IMR-90 (cell line): ENCODE data around the gene SLC6A20.

ENCODE experiments used
- BHLHE40 ChIP-seq: fragments of 150-350 bp; IDR thresholded peaks from 2 replicates; pipeline ENCODE4 v1.6.1; 2016; ENCODE audit warnings: mild to moderate bottlenecking, low read depth, low read length
- CEBPB ChIP-seq: IDR thresholded peaks from 2 replicates; pipeline ENCODE4 v1.6.1; 2012; ENCODE audit warnings: low read depth, low read length, improper control_type of control experiment
- CHD1 ChIP-seq: IDR thresholded peaks from 2 replicates; pipeline ENCODE4 v1.6.1; 2012; ENCODE audit warnings: low read depth, low read length, improper control_type of control experiment
- CTCF ChIP-seq: conservative IDR thresholded peaks from 2 replicates; pipeline ENCODE4 v1.5.1; 2012; ENCODE audit warnings: mild to moderate bottlenecking, low read depth, low read length, improper control_type of control experiment
- ELK1 ChIP-seq: fragments of 150-350 bp; IDR thresholded peaks from 2 replicates; pipeline ENCODE4 v1.6.1; 2016; ENCODE audit warnings: low read depth, mild to moderate bottlenecking, low read length, moderate library complexity, borderline replicate concordance
- MAZ ChIP-seq: IDR thresholded peaks from 2 replicates; pipeline ENCODE4 v1.6.1; 2012; ENCODE audit warnings: low read depth, mild to moderate bottlenecking, low read length, improper control_type of control experiment, moderate library complexity, borderline replicate concordance
- NFE2L2 ChIP-seq: fragments of 150-350 bp; IDR thresholded peaks from 2 replicates; pipeline ENCODE4 v1.6.1; 2016; ENCODE audit warnings: low read depth, mild to moderate bottlenecking, low read length
- POLR2A ChIP-seq: IDR thresholded peaks from 2 replicates; pipeline ENCODE4 v1.6.1; 2012; ENCODE audit warnings: mild to moderate bottlenecking, low read depth, low read length
- RAD21 ChIP-seq: IDR thresholded peaks from 2 replicates; pipeline ENCODE4 v1.6.1; 2012; ENCODE audit warnings: low read length, improper control_type of control experiment
- RCOR1 ChIP-seq: IDR thresholded peaks from 2 replicates; pipeline ENCODE4 v1.6.1; 2012; ENCODE audit warnings: mild to moderate bottlenecking, low read length, improper control_type of control experiment; ENCODE audit not compliant: insufficient replicate concordance
- SMC3 ChIP-seq: fragments of 150-350 bp; IDR thresholded peaks from 2 replicates; pipeline ENCODE4 v1.6.1; 2016; ENCODE audit warnings: low read depth, mild to moderate bottlenecking, antibody characterized with exemption, low read length, moderate library complexity

GRCh38 chr3:45777746-45778386, 18.5 kb downstream of the SLC6A20 start:
- no peak for TF ChIP-seq CTCF
- TF ChIP-seq NFE2L2, result no peak
- no peak for TF ChIP-seq POLR2A
- TF ChIP-seq CEBPB, result no peak
- no peak for TF ChIP-seq CHD1
- TF ChIP-seq ELK1, result no peak
- no peak for TF ChIP-seq MAZ
- no peak for TF ChIP-seq RAD21
- TF ChIP-seq RCOR1, result no peak
- TF ChIP-seq SMC3, result no peak
- TF ChIP-seq BHLHE40, result no peak
